K562 (cell line): ENCODE data around the gene KISS1R. TPM values are rescaled to one million over a fixed set of nuclear protein-coding genes. Genes with fewer than 3 reads are reported as not detected.

Experiments used
- ATAC-seq: fragments of 200-7000 bp; cut with Tn5 transposase; 3 replicates; pipeline ENCODE4 v1.9.1; 2020; ENCODE audit warnings: moderate library complexity
- BruUV-seq: library from RNA; stranded (reverse); fragments of 400-500 nt; replicated peaks from 2 replicates; lab custom pipeline; 2021; lab: Mats Ljungman, UMichigan
- CTCF ChIA-PET: fragments of 300-600 bp; formaldehyde crosslinking; extraction: SDS; loops from one replicate; lab custom pipeline; 2021; ENCODE audit warnings: low intra/inter-chr PET ratio; lab: Yijun Ruan, JAX
- POLR2A ChIA-PET: fragments of 300-600, 350-650 bp; sonication (Branson Sonifier 250); formaldehyde crosslinking; extraction: SDS; loops from one replicate; lab custom pipeline; 2021; ENCODE audit warnings: antibody characterized with exemption, inconsistent platforms; lab: Yijun Ruan, JAX
- DNase-seq, 4 experiments: peaks; one replicate each; pipeline versions ENCODE4 v3.0.0 to v3.0.0-alpha.2; 2011 to 2018; ENCODE audit warnings: low spot score in 3 of 4, mixed read lengths in 3 of 4; ENCODE audit errors: extremely low read depth in 1 of 4
- FAIRE-seq: peaks from 2 replicates; lab custom pipeline; 2011; peaks lifted over from hg19 to GRCh38; lab: Jason Lieb, UNC
- H2AFZ ChIP-seq: 2 replicates; pipeline ENCODE4 v1.6.0; 2011; ENCODE audit warnings: low read depth, low read length, control low read depth, inconsistent platforms
- H3K27ac ChIP-seq: fragments of 200-600 bp; 3 replicates; pipeline ENCODE4 v1.8.0; 2011; ENCODE audit warnings: low read depth, mild to moderate bottlenecking, control low read depth, inconsistent platforms, low read length, moderate library complexity, mixed read lengths; ENCODE audit errors: extremely low read depth
- H3K27me3 ChIP-seq, 2 experiments: fragments of 300-600 bp in 1 of 2; 2 replicates in 1 of 2; 3 replicates in 1 of 2; pipeline versions ENCODE4 v1.6.0 to v1.8.0; 2011; ENCODE audit warnings: inconsistent platforms in 2 of 2, low read length in 2 of 2, mild to moderate bottlenecking in 1 of 2, mixed read lengths in 1 of 2, moderate library complexity in 1 of 2; ENCODE audit not compliant: control insufficient read depth in 2 of 2, insufficient read depth in 2 of 2
- H3K36me3 ChIP-seq: fragments of 300-600 bp; 3 replicates; pipeline ENCODE4 v1.8.0; 2011; ENCODE audit warnings: mild to moderate bottlenecking, low read length, inconsistent platforms; ENCODE audit not compliant: control insufficient read depth, insufficient read depth
- H3K4me1 ChIP-seq, 2 experiments: fragments of 200-600 bp in 1 of 2; replicated peaks in 1 of 2; 2 replicates in 1 of 2; 3 replicates in 1 of 2; pipeline versions ENCODE4 v1.5.1 to v1.8.0; 2011; ENCODE audit warnings: inconsistent platforms in 2 of 2, low read length in 2 of 2, mild to moderate bottlenecking in 1 of 2, mixed read lengths in 1 of 2, moderate library complexity in 1 of 2; ENCODE audit not compliant: control insufficient read depth in 2 of 2, insufficient read depth in 2 of 2
- H3K4me2 ChIP-seq: 2 replicates; pipeline ENCODE4 v1.6.1; 2011; ENCODE audit warnings: low read length, control low read depth, inconsistent platforms, mixed read lengths; ENCODE audit not compliant: insufficient read depth
- H3K4me3 ChIP-seq: fragments of 200-600 bp; sonication (generic), shearing (Covaris generic); 2 replicates; pipeline ENCODE4 v1.5.1; 2016; ENCODE audit warnings: control low read depth, inconsistent platforms
- H3K79me2 ChIP-seq: fragments of 200-600 bp; 3 replicates; pipeline ENCODE4 v1.8.0; 2011; ENCODE audit warnings: low read length, inconsistent platforms; ENCODE audit not compliant: control insufficient read depth, insufficient read depth
- H3K9ac ChIP-seq, 2 experiments: 2 replicates each; pipeline versions ENCODE4 v1.6.0 to v1.6.1; 2011; ENCODE audit warnings: low read depth in 2 of 2, low read length in 2 of 2, control low read depth in 1 of 2, inconsistent platforms in 1 of 2, mild to moderate bottlenecking in 1 of 2, mixed read lengths in 1 of 2; ENCODE audit not compliant: insufficient read depth in 1 of 2
- H3K9me1 ChIP-seq: one replicate; pipeline ENCODE4 v1.6.0; 2011; ENCODE audit warnings: inconsistent platforms, mild to moderate bottlenecking, low read length, moderate library complexity; ENCODE audit not compliant: control insufficient read depth, insufficient read depth
- H3K9me3 ChIP-seq: replicated peaks from 2 replicates; pipeline ENCODE4 v1.5.1; 2011; ENCODE audit warnings: low read depth, low read length, inconsistent platforms; ENCODE audit not compliant: control insufficient read depth, insufficient read depth
- H4K20me1 ChIP-seq: replicated peaks from 2 replicates; pipeline ENCODE4 v1.6.1; 2011; ENCODE audit warnings: low read length, inconsistent platforms, mixed read lengths; ENCODE audit not compliant: control insufficient read depth, insufficient read depth
- CEBPB ChIP-seq: fragments of 450-650 bp; IDR thresholded peaks from 2 replicates; pipeline ENCODE4 v1.6.1; 2016; ENCODE audit warnings: missing genetic modification characterization, missing compliant biosample characterization
- EP300 ChIP-seq: IDR thresholded peaks from 2 replicates; pipeline ENCODE4 v1.6.1; 2012; ENCODE audit warnings: low read length, improper control_type of control experiment
- HNRNPL ChIP-seq: fragments of 200-400 bp; formaldehyde crosslinking; IDR thresholded peaks from 2 replicates; pipeline ENCODE4 v1.6.1; 2017; ENCODE audit warnings: low read depth, mild to moderate bottlenecking, low read length
- RBFOX2 ChIP-seq: fragments of 200-400 bp; formaldehyde crosslinking; IDR thresholded peaks from 2 replicates; pipeline ENCODE4 v1.6.1; 2017; ENCODE audit warnings: low read depth, mild to moderate bottlenecking, low read length, moderate library complexity
- SMAD2 ChIP-seq: fragments of 150-350 bp; IDR thresholded peaks from 2 replicates; pipeline ENCODE4 v1.6.1; 2014; ENCODE audit warnings: low read depth, mild to moderate bottlenecking, low read length
- TEAD2 ChIP-seq: fragments of 450-650 bp; IDR thresholded peaks from 2 replicates; pipeline ENCODE4 v1.6.1; 2016; ENCODE audit warnings: missing genetic modification characterization, control low read depth, missing compliant biosample characterization
- WGBS: fragments of 100-300 bp; shearing (Covaris generic); methylation state at CpG from one replicate; pipeline ENCODE4 v1.1.6; 2016; ENCODE audit warnings: low coverage, mixed read lengths; ENCODE audit not compliant: insufficient coverage; ENCODE audit errors: missing lambda C conversion rate; 5-methylcytosine and 5-hydroxymethylcytosine counted together
- in situ Hi-C: fragments of 300-500 bp; cut with MboI; formaldehyde crosslinking; loops from 4 replicates; pipeline ENCODE4 v1.15.0; 2018; ENCODE audit warnings: inconsistent platforms, mixed read lengths
- intact Hi-C: fragments of 100-400 bp; cut with micrococcal nuclease; formaldehyde crosslinking; loops from 2 replicates; pipeline ENCODE4 v1.14.2; 2022
- polyA plus RNA-seq, 8 experiments: library from polyadenylated mRNA; depleted of rRNA in 4 of 8; stranded (reverse) in 5 of 8; unstranded in 3 of 8; fragments of >200 nt; fragmentation: Nextera tagmentation in 2 of 8; fragmentation: Illumina TruSeq in 1 of 8; extraction: Ambion mirVana in 2 of 8; extraction: Trizol in 1 of 8; gene quantifications; 2 replicates each; pipeline versions ENCODE4 v1.2.1 to v1.2.3, GENCODE V29; 2011 to 2014; ENCODE audit warnings: inconsistent platforms in 1 of 8, missing spikeins in 1 of 8
- total RNA-seq, 7 experiments: library from RNA; depleted of rRNA in 6 of 7; stranded (reverse); fragments of >200 nt in 6 of 7; fragmentation: Illumina TruSeq in 2 of 7; extraction: Trizol in 2 of 7; gene quantifications; 2 replicates each; pipeline versions ENCODE4 v1.2.1 to v1.2.3, GENCODE V29; 2011 to 2021; ENCODE audit warnings: low replicate concordance in 1 of 7
- TF ChIP-seq, protein P1 (sequence below), 2 experiments: fragments of 450-650 bp in 1 of 2; IDR thresholded peaks; 2 replicates each; pipeline ENCODE4 v1.6.1; 2011 to 2017; ENCODE audit warnings: low read depth in 2 of 2, antibody characterized with exemption in 1 of 2, borderline replicate concordance in 1 of 2, low read length in 1 of 2, mild to moderate bottlenecking in 1 of 2, mixed read lengths in 1 of 2; ENCODE audit not compliant: control insufficient read depth in 1 of 2

KISS1R gene
- total and polyA plus RNA-seq, 9 of the 15 experiments (the other 6 are each of a cell fraction or from before 2014, with no cell fraction given): 0.37 to 39.4 (median 2.0) TPM

DNA sequence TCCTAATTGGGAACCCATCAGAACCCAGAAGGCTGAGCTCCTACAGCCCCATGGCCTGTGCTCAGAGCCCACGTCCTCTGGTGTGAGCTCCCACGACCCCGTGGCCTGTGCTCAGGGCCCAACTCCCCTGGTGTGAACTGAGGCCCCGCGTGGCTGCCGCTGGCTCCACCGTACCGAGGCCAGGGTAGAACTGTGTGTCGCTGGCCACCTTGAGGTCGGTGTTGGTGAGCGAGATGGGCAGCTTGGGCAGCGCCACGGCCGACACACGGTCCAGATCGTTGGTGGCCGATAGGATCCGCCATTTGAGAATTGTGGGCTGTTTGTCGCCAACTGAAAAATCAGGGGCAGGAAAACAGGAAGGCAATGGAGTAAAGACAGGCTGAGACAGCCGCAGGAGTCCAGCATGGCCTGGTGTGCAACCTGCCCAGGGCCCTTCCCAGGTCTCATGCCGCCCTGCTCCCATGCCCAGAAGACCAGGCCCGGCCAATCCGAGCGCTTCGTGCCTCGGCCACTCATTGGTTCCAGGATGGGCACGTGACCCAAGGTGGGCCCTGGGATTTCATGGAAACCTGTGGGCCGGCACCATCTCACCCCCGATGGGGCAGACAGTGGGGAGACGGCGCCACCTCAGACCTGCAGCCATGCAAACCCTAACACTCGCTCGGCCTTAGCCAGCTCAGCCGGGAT, 35.6 kb upstream of the KISS1R start (continued):
- 0 out of 2 replicates have a peak, but pooled peaks have one; percentile 37 for TF ChIP-seq RBFOX2

DNA sequence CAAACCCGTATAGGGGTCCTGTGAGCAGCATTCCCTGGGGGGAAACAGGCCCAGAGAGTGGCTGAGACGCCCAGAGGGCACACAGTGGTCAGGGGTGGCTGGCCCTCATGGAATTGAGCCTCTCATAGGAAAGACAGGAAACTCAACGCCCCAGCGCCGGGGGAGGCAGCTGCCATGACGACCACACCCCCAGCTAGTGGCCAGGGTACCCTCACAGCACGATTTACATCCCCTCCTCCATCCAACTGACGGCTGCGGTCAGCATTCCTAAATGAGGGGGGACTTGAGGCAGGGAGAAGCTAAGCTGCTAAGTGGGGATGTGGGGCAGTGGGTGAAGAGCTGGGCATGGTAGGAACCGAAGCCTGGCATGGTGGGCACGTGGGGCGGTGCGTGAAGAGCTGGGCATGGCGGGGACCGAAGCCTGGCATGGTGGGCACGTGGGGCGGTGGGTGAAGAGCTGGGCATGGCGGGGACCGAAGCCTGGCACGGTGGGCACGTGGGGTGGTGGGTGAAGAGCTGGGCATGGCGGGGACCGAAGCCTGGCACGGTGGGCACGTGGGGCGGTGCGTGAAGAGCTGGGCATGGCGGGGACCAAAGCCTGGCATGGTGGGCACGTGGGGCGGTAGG, 34.1 kb upstream of the KISS1R start:
- H3K4me2 ChIP-seq: no peak overlapping the region
- intact Hi-C loops (no loop called here), in situ Hi-C loops (no loop called here)
- ChIA-PET POLR2A (interaction anchor here (0.5 to 1.5 kb wide), 3 partner anchors 8 to 13 kb away, joined by 3 to 11 read pairs (median 6); partner anchors contain the start of genes MED16 and RNU6-9), CTCF (no interaction called here)
- H3K79me2 ChIP-seq: peaks cover 6% of the 10 kb centered on the region; the same call in 1 of the 3 replicates
- no peaks in the 10 kb centered on the region for H3K9me1 ChIP-seq
- no peak overlapping the region for H3K4me3 ChIP-seq
- DNase-seq (no peak), FAIRE-seq (no peak), ATAC-seq (no peak)
- H2AFZ ChIP-seq: no peak overlapping the region
- H4K20me1 ChIP-seq: no peaks in the 10 kb centered on the region; the same call in 1 of the 2 replicates
- H3K27ac ChIP-seq: no peak overlapping the region
- BruUV-seq: no TSS peak
- H3K9ac ChIP-seq: no peak overlapping the region
- H3K36me3 ChIP-seq: peaks cover 71% of the 10 kb centered on the region
- no peaks in the 10 kb centered on the region for H3K27me3 ChIP-seq
- 92% methylated on average over 9 of the region's 30 CpGs for WGBS
- H3K9me3 ChIP-seq: no peaks in the 10 kb centered on the region
- TF ChIP-seq, protein P1, sequence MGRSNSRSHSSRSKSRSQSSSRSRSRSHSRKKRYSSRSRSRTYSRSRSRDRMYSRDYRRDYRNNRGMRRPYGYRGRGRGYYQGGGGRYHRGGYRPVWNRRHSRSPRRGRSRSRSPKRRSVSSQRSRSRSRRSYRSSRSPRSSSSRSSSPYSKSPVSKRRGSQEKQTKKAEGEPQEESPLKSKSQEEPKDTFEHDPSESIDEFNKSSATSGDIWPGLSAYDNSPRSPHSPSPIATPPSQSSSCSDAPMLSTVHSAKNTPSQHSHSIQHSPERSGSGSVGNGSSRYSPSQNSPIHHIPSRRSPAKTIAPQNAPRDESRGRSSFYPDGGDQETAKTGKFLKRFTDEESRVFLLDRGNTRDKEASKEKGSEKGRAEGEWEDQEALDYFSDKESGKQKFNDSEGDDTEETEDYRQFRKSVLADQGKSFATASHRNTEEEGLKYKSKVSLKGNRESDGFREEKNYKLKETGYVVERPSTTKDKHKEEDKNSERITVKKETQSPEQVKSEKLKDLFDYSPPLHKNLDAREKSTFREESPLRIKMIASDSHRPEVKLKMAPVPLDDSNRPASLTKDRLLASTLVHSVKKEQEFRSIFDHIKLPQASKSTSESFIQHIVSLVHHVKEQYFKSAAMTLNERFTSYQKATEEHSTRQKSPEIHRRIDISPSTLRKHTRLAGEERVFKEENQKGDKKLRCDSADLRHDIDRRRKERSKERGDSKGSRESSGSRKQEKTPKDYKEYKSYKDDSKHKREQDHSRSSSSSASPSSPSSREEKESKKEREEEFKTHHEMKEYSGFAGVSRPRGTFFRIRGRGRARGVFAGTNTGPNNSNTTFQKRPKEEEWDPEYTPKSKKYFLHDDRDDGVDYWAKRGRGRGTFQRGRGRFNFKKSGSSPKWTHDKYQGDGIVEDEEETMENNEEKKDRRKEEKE (IDR thresholded peaks at IDR 0.05; ENCODE audit: borderline replicate concordance in 1 of 2, control insufficient read depth in 1 of 2, low read depth in 2 of 2, low read length in 1 of 2): no peak
- TF ChIP-seq EP300 (no peak), SMAD2 (no peak), TEAD2 (tag) (no peak), HNRNPL (peak; percentile 90), RBFOX2 (peak; percentile 39), CEBPB (tag) (no peak)
- H3K4me1 ChIP-seq: peaks cover 0 to 51% of the 10 kb centered on the region in 2 experiments; a peak in 2 of 5 replicates
